ENCODE measurements around the gene TCEAL2. TPM values are rescaled to one million over a fixed set of nuclear protein-coding genes. Genes with fewer than 3 reads are reported as not detected.

TCEAL2 gene
- total RNA-seq, 4 donors from 2014 or later = 0.51 to 42.9 (median 19.5) TPM

GRCh38 chrX:102154900-102155805, 29.7 kb downstream of the TCEAL2 start:
- peak in 1 of 2 donors; percentile 15 for DNase-seq
- no peaks in the 10 kb centered on the region for H3K36me3 ChIP-seq
- no peak for TF ChIP-seq POLR2A (IDR thresholded peaks at IDR 0.05)
- TF ChIP-seq, protein P1, sequence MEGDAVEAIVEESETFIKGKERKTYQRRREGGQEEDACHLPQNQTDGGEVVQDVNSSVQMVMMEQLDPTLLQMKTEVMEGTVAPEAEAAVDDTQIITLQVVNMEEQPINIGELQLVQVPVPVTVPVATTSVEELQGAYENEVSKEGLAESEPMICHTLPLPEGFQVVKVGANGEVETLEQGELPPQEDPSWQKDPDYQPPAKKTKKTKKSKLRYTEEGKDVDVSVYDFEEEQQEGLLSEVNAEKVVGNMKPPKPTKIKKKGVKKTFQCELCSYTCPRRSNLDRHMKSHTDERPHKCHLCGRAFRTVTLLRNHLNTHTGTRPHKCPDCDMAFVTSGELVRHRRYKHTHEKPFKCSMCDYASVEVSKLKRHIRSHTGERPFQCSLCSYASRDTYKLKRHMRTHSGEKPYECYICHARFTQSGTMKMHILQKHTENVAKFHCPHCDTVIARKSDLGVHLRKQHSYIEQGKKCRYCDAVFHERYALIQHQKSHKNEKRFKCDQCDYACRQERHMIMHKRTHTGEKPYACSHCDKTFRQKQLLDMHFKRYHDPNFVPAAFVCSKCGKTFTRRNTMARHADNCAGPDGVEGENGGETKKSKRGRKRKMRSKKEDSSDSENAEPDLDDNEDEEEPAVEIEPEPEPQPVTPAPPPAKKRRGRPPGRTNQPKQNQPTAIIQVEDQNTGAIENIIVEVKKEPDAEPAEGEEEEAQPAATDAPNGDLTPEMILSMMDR (IDR thresholded peaks at IDR 0.05) = no peak
- peak overlapping the region; percentile 12 to 69 for H3K27ac ChIP-seq
- H3K4me3 ChIP-seq = peak overlapping the region; percentile 29 to 40
- no peaks in the 10 kb centered on the region for H3K4me1 ChIP-seq
- intact Hi-C loops (cut with DNase I; ENCODE audit: low total_unique reads) = no loop called here
- no peaks in the 10 kb centered on the region for H3K27me3 ChIP-seq
- no peaks in the 10 kb centered on the region for H3K9me3 ChIP-seq

- H3K9me3 ChIP-seq = no peaks in the 10 kb centered on the region
- no peaks in the 10 kb centered on the region for H3K27me3 ChIP-seq
- no peaks in the 10 kb centered on the region for H3K4me1 ChIP-seq
- no peaks in the 10 kb centered on the region for H3K36me3 ChIP-seq
- H3K27ac ChIP-seq = peak within 1 kb of the TSS; percentile 12 to 69
- DNase-seq = peak; percentile 62 to 65
- intact Hi-C loops (cut with DNase I; ENCODE audit: low total_unique reads) = no loop called here
- TF ChIP-seq, protein P1 (IDR thresholded peaks at IDR 0.05) = no peak
- peak; percentile 67 to 69 for TF ChIP-seq POLR2A (IDR thresholded peaks at IDR 0.05)
- H3K4me3 ChIP-seq = peak within 1 kb of the TSS; percentile 29 to 40
These were observed 30.3 kb downstream of the TCEAL2 start, which contains the start of gene BEX5 for GRCh38 chrX:102155806-102156179. Gene BEX5 (minus strand): TSS chrX:102155977. CDS start chrX:102154265, 1,712 bp downstream.

Other genes with a start within 250 kb of the TCEAL2 start
- gene ZMAT1, start 193.7 kb upstream of the TCEAL2 start, total RNA-seq = 10 to 100 TPM in 2 of 4 donors, 1 to 10 TPM in 2; 3.6 to 15.7 (median 10.7) TPM
- gene TCEAL6, start 16.8 kb downstream of the TCEAL2 start, total RNA-seq = 10 to 100 TPM in 1 of 4 donors, 1 to 10 TPM in 1, not detected in 2; 2.1 to 13.6 TPM
- gene BEX5, start 30.3 kb downstream of the TCEAL2 start, total RNA-seq = 10 to 100 TPM in 1 of 4 donors, 1 to 10 TPM in 3; 3.8 to 38.2 (median 5.8) TPM
- not detected for gene TCP11X1, start 89.6 kb downstream of the TCEAL2 start, total RNA-seq
- gene NXF2, start 121.5 kb downstream of the TCEAL2 start, total RNA-seq = not detected

Measured in uterus (tissue), 4 donors.